LNCaP clone FGC (cell line): Measurements from ENCODE around the gene SERTAD1.

Experiments used
- DNase-seq: peaks from one replicate; pipeline ENCODE4 v3.0.0-alpha.2; 2011; ENCODE audit warnings: low read depth
- H3K4me3 ChIP-seq: 2 replicates; pipeline ENCODE4 v1.5.1; 2011; ENCODE audit warnings: mild to moderate bottlenecking, low read depth, low read length, control low read depth
- TF ChIP-seq, protein P1 (sequence below): IDR thresholded peaks from 2 replicates; pipeline ENCODE4 v1.5.1; 2012; ENCODE audit warnings: mild to moderate bottlenecking; ENCODE audit not compliant: control insufficient read depth, insufficient read depth; ENCODE audit errors: extremely low read depth

SERTAD1 gene

DNA sequence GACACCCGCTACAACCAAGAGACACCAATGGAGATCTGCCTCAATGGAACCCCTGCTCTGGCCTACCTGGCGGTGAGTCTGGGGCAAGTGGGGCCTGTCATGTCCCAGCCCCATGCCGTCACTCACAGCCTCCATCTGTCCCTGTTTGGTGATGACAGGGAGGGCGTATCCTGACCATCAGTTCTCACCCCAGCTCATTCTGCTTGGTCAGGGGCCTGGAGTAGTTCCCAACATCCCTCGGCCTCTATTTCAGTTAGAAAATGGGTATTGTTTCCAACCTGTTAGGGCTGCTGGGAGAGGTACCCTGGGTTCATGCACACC is 54.0 kb downstream of the SERTAD1 start:
- no peak overlapping the region for H3K4me3 ChIP-seq
- DNase-seq = no peak
- TF ChIP-seq, protein P1, sequence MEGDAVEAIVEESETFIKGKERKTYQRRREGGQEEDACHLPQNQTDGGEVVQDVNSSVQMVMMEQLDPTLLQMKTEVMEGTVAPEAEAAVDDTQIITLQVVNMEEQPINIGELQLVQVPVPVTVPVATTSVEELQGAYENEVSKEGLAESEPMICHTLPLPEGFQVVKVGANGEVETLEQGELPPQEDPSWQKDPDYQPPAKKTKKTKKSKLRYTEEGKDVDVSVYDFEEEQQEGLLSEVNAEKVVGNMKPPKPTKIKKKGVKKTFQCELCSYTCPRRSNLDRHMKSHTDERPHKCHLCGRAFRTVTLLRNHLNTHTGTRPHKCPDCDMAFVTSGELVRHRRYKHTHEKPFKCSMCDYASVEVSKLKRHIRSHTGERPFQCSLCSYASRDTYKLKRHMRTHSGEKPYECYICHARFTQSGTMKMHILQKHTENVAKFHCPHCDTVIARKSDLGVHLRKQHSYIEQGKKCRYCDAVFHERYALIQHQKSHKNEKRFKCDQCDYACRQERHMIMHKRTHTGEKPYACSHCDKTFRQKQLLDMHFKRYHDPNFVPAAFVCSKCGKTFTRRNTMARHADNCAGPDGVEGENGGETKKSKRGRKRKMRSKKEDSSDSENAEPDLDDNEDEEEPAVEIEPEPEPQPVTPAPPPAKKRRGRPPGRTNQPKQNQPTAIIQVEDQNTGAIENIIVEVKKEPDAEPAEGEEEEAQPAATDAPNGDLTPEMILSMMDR = no peak
